Astrocyte (in vitro differentiated cells and primary cell): ENCODE data around the gene PTMA. TPM values are rescaled to one million over a fixed set of nuclear protein-coding genes. Genes with fewer than 3 reads are reported as not detected.
A peak's percentile ranks its signal among the peaks of the same experiment; 100 is the strongest.

Source experiments
- DNase-seq: peaks from one replicate; pipeline ENCODE4 v3.0.0-alpha.2; 2010; ENCODE audit warnings: low read depth
- FAIRE-seq: peaks from 2 replicates; lab custom pipeline; 2011; peaks lifted over from hg19 to GRCh38; lab: Jason Lieb, UNC
- H2AFZ ChIP-seq: 2 replicates; pipeline ENCODE4 v1.6.0; 2012; ENCODE audit warnings: low read depth, low read length, inconsistent platforms
- H3K27ac ChIP-seq: 2 replicates; pipeline ENCODE4 v1.5.1; 2011; ENCODE audit warnings: low read depth, low read length, inconsistent platforms
- H3K27me3 ChIP-seq: 2 replicates; pipeline ENCODE4 v1.6.0; 2011; ENCODE audit warnings: low read length, inconsistent platforms; ENCODE audit not compliant: insufficient read depth
- H3K36me3 ChIP-seq: 2 replicates; pipeline ENCODE4 v1.5.1; 2011; ENCODE audit warnings: low read length, inconsistent platforms; ENCODE audit not compliant: insufficient read depth
- H3K4me1 ChIP-seq: 2 replicates; pipeline ENCODE4 v1.5.1; 2011; ENCODE audit warnings: low read length, inconsistent platforms; ENCODE audit not compliant: insufficient read depth
- H3K4me2 ChIP-seq: 2 replicates; pipeline ENCODE4 v1.6.0; 2012; ENCODE audit warnings: low read length, inconsistent platforms
- H3K4me3 ChIP-seq: 2 replicates; pipeline ENCODE4 v1.5.1; 2011; ENCODE audit warnings: low read depth, mild to moderate bottlenecking, low read length, inconsistent platforms; ENCODE audit not compliant: insufficient read depth
- H3K79me2 ChIP-seq: 2 replicates; pipeline ENCODE4 v1.6.0; 2012; ENCODE audit warnings: mild to moderate bottlenecking, low read length, inconsistent platforms; ENCODE audit not compliant: insufficient read depth
- H3K9ac ChIP-seq: 2 replicates; pipeline ENCODE4 v1.6.0; 2012; ENCODE audit warnings: mild to moderate bottlenecking, low read length, inconsistent platforms
- H3K9me3 ChIP-seq: 2 replicates; pipeline ENCODE4 v1.5.1; 2012; ENCODE audit warnings: low read depth, mild to moderate bottlenecking, low read length, inconsistent platforms; ENCODE audit not compliant: insufficient read depth
- H4K20me1 ChIP-seq: 2 replicates; pipeline ENCODE4 v1.6.0; 2012; ENCODE audit warnings: low read length, inconsistent platforms; ENCODE audit not compliant: insufficient read depth
- H3K27ac Mint-ChIP-seq: one replicate; pipeline ENCODE4 v1.8.0; 2021; ENCODE audit warnings: mild to moderate bottlenecking, mixed read lengths; ENCODE audit not compliant: unreplicated experiment
- H3K27me3 Mint-ChIP-seq: one replicate; pipeline ENCODE4 v1.8.0; 2021; ENCODE audit warnings: low read depth, mixed read lengths; ENCODE audit not compliant: unreplicated experiment
- H3K36me3 Mint-ChIP-seq: one replicate; pipeline ENCODE4 v1.8.0; 2021; ENCODE audit warnings: low read depth, mixed read lengths; ENCODE audit not compliant: unreplicated experiment
- H3K4me1 Mint-ChIP-seq: one replicate; pipeline ENCODE4 v1.8.0; 2021; ENCODE audit warnings: low read depth, mixed read lengths; ENCODE audit not compliant: unreplicated experiment
- H3K4me3 Mint-ChIP-seq: one replicate; pipeline ENCODE4 v1.8.0; 2021; ENCODE audit warnings: mild to moderate bottlenecking, moderate library complexity, mixed read lengths; ENCODE audit not compliant: unreplicated experiment
- H3K9me3 Mint-ChIP-seq: one replicate; pipeline ENCODE4 v1.8.0; 2021; ENCODE audit warnings: mild to moderate bottlenecking, mixed read lengths; ENCODE audit not compliant: unreplicated experiment
- CTCF ChIP-seq: IDR thresholded peaks from 2 replicates; pipeline ENCODE4 v1.5.1; 2011; ENCODE audit warnings: low read depth, mild to moderate bottlenecking, inconsistent platforms, low read length, moderate library complexity; ENCODE audit not compliant: insufficient read depth
- EZH2 ChIP-seq: IDR thresholded peaks from 2 replicates; pipeline ENCODE4 v1.6.1; 2012; ENCODE audit warnings: mild to moderate bottlenecking, low read length, inconsistent platforms; ENCODE audit not compliant: insufficient read depth
- total RNA-seq: library from RNA; stranded (reverse); gene quantifications from 2 replicates; pipeline ENCODE4 v1.2.1, GENCODE V29; 2021

PTMA gene
- total RNA-seq, 1 donor from 2014 or later, result 469 TPM

GRCh38 chr2:231673348-231673770 lies 35.0 kb upstream of the PTMA start:
- H3K4me3 Mint-ChIP-seq, result peak overlapping the region; percentile 68
- Histone ChIP-seq H2AFZ (peak overlapping the region; percentile 85), H3K27me3 (no peaks in the 10 kb centered on the region), H3K79me2 (no peaks in the 10 kb centered on the region), H3K27ac (peak overlapping the region; percentile 71), H3K36me3 (no peaks in the 10 kb centered on the region), H4K20me1 (no peaks in the 10 kb centered on the region), H3K9ac (peak overlapping the region; percentile 71), H3K9me3 (no peaks in the 10 kb centered on the region), H3K4me1 (peaks cover 16% of the 10 kb centered on the region), H3K4me2 (peak overlapping the region; percentile 73), H3K4me3 (no peak overlapping the region)
- H3K4me1 Mint-ChIP-seq, result peaks cover 7% of the 10 kb centered on the region
- no peaks in the 10 kb centered on the region for H3K27me3 Mint-ChIP-seq
- TF ChIP-seq CTCF, result no peak
- no peak for TF ChIP-seq EZH2
- peak overlapping the region; percentile 91 for H3K27ac Mint-ChIP-seq
- no peak for FAIRE-seq
- no peaks in the 10 kb centered on the region for H3K9me3 Mint-ChIP-seq
- DNase-seq, result peak; percentile 36
- no peaks in the 10 kb centered on the region for H3K36me3 Mint-ChIP-seq

- peak overlapping the region; percentile 26 for H3K27ac Mint-ChIP-seq
- H3K4me1 Mint-ChIP-seq, result peaks cover 7% of the 10 kb centered on the region
- no peaks in the 10 kb centered on the region for H3K36me3 Mint-ChIP-seq
- FAIRE-seq (no peak), DNase-seq (peak; percentile 17)
- no peaks in the 10 kb centered on the region for H3K79me2 ChIP-seq
- no peaks in the 10 kb centered on the region for H3K9me3 Mint-ChIP-seq
- H3K27me3 Mint-ChIP-seq, result no peaks in the 10 kb centered on the region
- no peaks in the 10 kb centered on the region for H3K9me3 ChIP-seq
- peak overlapping the region; percentile 42 for H3K9ac ChIP-seq
- TF ChIP-seq CTCF (peak; percentile 61), EZH2 (no peak)
- H3K36me3 ChIP-seq, result no peaks in the 10 kb centered on the region
- peaks cover 16% of the 10 kb centered on the region for H3K4me1 ChIP-seq
- no peak overlapping the region for H3K4me3 ChIP-seq
- no peak overlapping the region for H3K27ac ChIP-seq
- H4K20me1 ChIP-seq, result no peaks in the 10 kb centered on the region
- no peaks in the 10 kb centered on the region for H3K27me3 ChIP-seq
- peak overlapping the region; percentile 74 for H2AFZ ChIP-seq
- H3K4me3 Mint-ChIP-seq, result no peak overlapping the region
- H3K4me2 ChIP-seq, result peak overlapping the region; percentile 69
Observed at GRCh38 chr2:231674587-231675338, 33.6 kb upstream of the PTMA start.

- TF ChIP-seq CTCF (no peak), EZH2 (no peak)
- Mint-ChIP-seq H3K36me3 (no peaks in the 10 kb centered on the region), H3K4me1 (peaks cover 7% of the 10 kb centered on the region), H3K4me3 (no peak overlapping the region), H3K9me3 (no peaks in the 10 kb centered on the region), H3K27me3 (no peaks in the 10 kb centered on the region), H3K27ac (no peak overlapping the region)
- DNase-seq (no peak), FAIRE-seq (no peak)
- no peak overlapping the region for H3K27ac ChIP-seq
- H3K9me3 ChIP-seq, result no peaks in the 10 kb centered on the region
- H3K27me3 ChIP-seq, result no peaks in the 10 kb centered on the region
- H3K4me1 ChIP-seq, result peaks cover 23% of the 10 kb centered on the region
- no peaks in the 10 kb centered on the region for H3K79me2 ChIP-seq
- no peak overlapping the region for H3K9ac ChIP-seq
- H3K4me2 ChIP-seq, result no peak overlapping the region
- H4K20me1 ChIP-seq, result no peaks in the 10 kb centered on the region
- H2AFZ ChIP-seq, result no peak overlapping the region
- H3K36me3 ChIP-seq, result no peaks in the 10 kb centered on the region
- H3K4me3 ChIP-seq, result no peak overlapping the region
Observed at GRCh38 chr2:231676243-231676642, 32.1 kb upstream of the PTMA start.
